NCI-H1436 (cell line): ENCODE measurements around the gene USH1G.
A peak's percentile ranks its signal among the peaks of the same experiment; 100 is the strongest.
"Not testable (repeated sequence)": the region's sequence is repeated elsewhere in the genome, so short reads cannot be mapped to it uniquely, and the experiment has no call there.

ENCODE experiments used
- DNase-seq: peaks from one replicate; lab custom pipeline; 2025; lab: John Stamatoyannopoulos, UW

USH1G gene

GRCh38 chr17:74930535-74931036 lies 7.5 kb upstream of the USH1G start:
- DNase-seq: no peak

GRCh38 chr17:74928786-74929185 lies 5.7 kb upstream of the USH1G start:
- no peak for DNase-seq

GRCh38 chr17:74925242-74925641 lies 2.2 kb upstream of the USH1G start:
- DNase-seq: no peak

GRCh38 chr17:74924250-74924948 lies 1.3 kb upstream of the USH1G start, which contains the start of gene OTOP2:
Gene OTOP2 (plus strand): TSS chr17:74924273. CDS start chr17:74924633, 360 bp downstream.
- no peak for DNase-seq

GRCh38 chr17:74923538-74924249 lies 639 bp upstream of the USH1G start:
- DNase-seq: peak; percentile 49

- DNase-seq: no peak
Observed at GRCh38 chr17:74922172-74922571, 883 bp downstream of the USH1G start.

- no peak for DNase-seq
Observed at GRCh38 chr17:74921769-74922168, 1.3 kb downstream of the USH1G start.

GRCh38 chr17:74921026-74921681 lies 1.9 kb downstream of the USH1G start:
- no peak for DNase-seq

GRCh38 chr17:74920642-74921025 lies 2.4 kb downstream of the USH1G start:
- DNase-seq: peak; percentile 45

GRCh38 chr17:74920306-74920620 lies 2.8 kb downstream of the USH1G start:
- no peak for DNase-seq

- DNase-seq: no peak
Observed at GRCh38 chr17:74919440-74920305, 3.4 kb downstream of the USH1G start.

- no peak for DNase-seq
Observed at GRCh38 chr17:74918906-74919305, 4.1 kb downstream of the USH1G start.

GRCh38 chr17:74917430-74917829 lies 5.6 kb downstream of the USH1G start:
- DNase-seq: no peak

GRCh38 chr17:74916851-74917199 lies 6.2 kb downstream of the USH1G start:
- DNase-seq: no peak

- DNase-seq: no peak
Observed at GRCh38 chr17:74916136-74916850, 6.8 kb downstream of the USH1G start.

GRCh38 chr17:74911423-74911822 lies 11.6 kb downstream of the USH1G start:
- DNase-seq: not testable (repeated sequence)

- not testable (repeated sequence) for DNase-seq
Observed at GRCh38 chr17:74909097-74909496, 14.0 kb downstream of the USH1G start.

- no peak for DNase-seq
Observed at GRCh38 chr17:74907012-74907411, 16.0 kb downstream of the USH1G start.

- not testable (repeated sequence) for DNase-seq
Observed at GRCh38 chr17:74906214-74906793, 16.8 kb downstream of the USH1G start.

- no peak for DNase-seq
Observed at GRCh38 chr17:74904687-74905409, 18.2 kb downstream of the USH1G start.
